ENCODE measurements around the gene IRF2BPL.

Gene IRF2BPL

GRCh38 chr14:77009014-77009413 lies 19.5 kb downstream of the IRF2BPL start:
- DNase-seq = no peak

GRCh38 chr14:77008541-77008940 lies 20.0 kb downstream of the IRF2BPL start:
- no peak for DNase-seq

- DNase-seq = no peak
Measured at GRCh38 chr14:77007975-77008421, 20.5 kb downstream of the IRF2BPL start.

DNA sequence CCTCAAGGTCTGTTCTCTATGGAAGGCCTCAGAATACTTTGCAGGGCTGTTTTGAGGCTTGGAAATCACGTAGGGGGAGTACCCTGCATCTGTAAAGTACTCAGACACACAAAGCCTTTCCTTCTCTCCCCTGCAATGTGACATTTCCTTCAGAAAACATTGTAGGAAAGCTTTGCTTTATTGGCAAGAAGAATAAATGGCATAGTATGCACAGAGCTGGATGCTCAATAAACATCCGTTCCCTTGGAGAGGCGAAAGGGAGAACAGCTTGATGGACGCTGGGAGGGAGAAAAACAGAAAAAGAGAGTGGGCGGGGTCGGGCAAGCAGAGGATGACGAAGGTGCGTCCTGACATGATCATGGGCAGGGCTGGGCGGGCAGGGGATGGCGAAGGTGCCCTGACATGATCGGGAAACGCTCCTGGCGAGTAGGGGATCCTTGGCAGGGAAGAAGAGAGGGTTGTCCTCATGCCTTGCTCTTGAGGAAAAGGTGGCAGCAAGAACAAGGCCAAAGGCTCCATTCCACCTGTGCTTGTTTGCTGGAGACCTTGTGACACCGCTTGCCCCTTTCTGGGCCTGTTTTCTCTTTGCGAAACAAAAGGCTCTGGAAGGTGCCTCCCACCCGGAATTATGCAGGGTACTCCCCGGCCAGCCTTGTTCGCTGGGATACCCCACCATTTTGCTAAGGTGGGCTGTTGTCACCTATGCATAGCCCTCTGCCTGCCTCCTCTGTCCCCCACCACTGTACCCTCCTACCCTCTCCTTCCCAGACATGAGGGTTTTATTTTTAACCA lies 21.1 kb downstream of the IRF2BPL start:
- no peak for DNase-seq

- DNase-seq = no peak
Measured at GRCh38 chr14:77006132-77006531, 22.4 kb downstream of the IRF2BPL start.

- DNase-seq = no peak
Measured at GRCh38 chr14:77005559-77005958, 22.9 kb downstream of the IRF2BPL start.

GRCh38 chr14:77004711-77005460 lies 23.6 kb downstream of the IRF2BPL start:
- no peak for DNase-seq

DNA sequence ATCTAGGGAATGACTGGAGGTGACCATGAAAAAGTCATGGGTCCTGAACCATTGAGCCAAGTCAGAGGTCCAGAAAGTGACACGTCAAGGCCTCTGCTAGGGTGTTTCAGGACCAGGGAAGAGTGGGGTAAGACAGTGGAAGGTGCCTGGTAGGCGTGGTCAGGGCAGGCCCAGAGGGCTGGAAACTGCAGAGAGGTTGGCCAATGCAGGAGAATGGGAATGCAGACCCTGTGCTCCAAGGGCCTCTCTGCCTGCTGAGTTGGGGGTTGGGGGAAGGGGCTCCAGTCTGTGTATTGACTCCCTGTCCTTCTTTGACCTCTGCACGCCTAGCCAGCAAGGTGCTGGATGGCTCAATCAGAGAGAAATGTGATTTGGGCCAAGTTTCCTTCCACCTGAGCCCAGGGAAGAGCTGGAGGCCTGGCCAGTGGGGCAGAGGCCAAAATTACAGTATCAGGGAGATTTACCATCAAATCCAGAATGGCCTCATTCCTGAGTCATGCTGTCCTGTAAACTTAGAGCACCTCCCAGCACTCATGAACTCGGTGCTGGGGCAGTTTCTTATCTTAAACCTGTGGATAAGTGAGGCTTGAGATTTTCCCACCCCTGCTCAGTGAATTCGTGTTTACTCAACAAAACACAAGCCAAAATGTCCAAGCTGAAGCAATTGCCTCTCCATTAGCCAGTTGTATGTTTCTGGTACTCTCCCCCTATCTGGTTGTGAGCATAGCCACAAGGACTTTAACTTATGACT lies 24.4 kb downstream of the IRF2BPL start:
- DNase-seq = no peak

DNA sequence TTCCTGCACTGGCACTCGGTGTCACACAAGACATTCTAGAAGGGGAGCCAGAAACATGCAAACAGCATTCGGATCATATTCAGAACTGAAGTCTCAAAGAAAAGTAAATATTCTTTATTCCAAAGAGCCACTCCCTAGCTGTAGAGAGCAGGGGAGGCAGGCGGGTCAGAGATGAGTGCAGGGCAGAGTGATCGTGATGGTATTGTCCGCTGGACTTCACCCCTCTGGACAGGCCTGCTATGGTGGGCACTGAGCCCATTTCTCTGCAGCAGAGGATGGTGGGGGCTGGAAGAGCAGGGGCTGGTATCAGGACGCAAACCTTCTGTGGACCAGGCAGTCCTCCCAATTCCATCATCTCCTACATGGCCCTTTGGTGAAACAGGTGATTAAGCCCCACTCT lies 25.6 kb downstream of the IRF2BPL start:
- DNase-seq = no peak

DNA sequence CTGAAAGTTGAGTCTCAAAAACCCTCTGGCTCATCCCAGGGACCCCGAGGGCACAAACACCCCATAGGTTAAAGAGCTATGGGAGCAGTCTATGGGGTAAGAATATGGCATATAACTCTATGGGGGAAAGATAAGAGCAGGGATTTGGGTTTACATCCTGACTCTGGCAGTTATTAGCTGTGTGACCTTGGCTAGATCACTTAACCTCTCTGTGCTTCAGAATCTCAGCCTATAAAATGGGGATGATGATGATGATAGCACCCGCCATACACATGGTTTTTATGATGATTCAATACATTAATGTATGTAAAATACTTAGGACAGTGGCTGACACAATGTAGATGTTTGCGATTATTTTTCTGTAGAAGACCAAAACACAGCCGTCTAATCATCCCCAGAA lies 26.2 kb downstream of the IRF2BPL start:
- no peak for DNase-seq

- DNase-seq = no peak
Measured at GRCh38 chr14:77000340-77001270, 27.9 kb downstream of the IRF2BPL start.

GRCh38 chr14:76998910-76999309 lies 29.6 kb downstream of the IRF2BPL start:
- no peak for DNase-seq

DNA sequence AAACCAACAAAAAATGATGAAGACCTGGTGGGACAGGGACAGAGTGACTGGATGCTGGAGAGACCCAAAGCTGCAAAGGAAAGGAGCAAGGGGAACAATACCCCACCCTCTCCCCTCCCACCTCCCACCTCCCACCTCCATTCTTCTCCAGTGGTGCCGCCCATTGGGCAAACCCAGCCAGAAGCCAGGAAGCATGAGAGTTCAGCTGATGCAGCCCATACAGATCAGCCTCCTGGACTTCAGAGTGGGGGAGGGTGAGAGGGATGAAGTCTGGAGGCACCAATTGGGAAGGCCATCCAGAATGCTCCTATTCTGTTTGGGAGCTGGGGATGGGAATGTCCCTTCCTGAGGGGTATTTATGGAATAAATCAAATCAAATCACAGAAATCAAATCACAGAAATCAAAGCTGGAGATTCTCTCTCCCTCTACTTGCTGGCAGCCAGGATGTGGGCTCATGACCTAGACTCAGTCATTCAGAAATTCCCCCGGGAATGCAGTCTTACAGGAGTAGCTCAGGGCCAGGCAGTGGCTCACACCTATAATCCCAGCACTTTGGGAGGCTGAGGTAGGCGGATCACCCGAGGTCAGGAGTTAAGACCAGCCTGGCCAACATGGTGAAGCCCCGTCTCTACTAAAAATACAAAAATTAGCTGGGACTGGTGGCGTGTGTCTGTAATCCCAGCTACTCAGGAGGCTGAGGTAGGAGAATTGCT lies 31.1 kb downstream of the IRF2BPL start:
- no peak for DNase-seq

- no peak for DNase-seq
Measured at GRCh38 chr14:76996563-76997146, 31.9 kb downstream of the IRF2BPL start.

GRCh38 chr14:76995279-76996035 lies 33.1 kb downstream of the IRF2BPL start:
- DNase-seq = peak; percentile 67

GRCh38 chr14:76993752-76994151 lies 34.8 kb downstream of the IRF2BPL start:
- no peak for DNase-seq

- no peak for DNase-seq
Measured at GRCh38 chr14:76990084-76990483, 38.4 kb downstream of the IRF2BPL start.

- DNase-seq = no peak
Measured at GRCh38 chr14:76987956-76988520, 40.5 kb downstream of the IRF2BPL start.

DNA sequence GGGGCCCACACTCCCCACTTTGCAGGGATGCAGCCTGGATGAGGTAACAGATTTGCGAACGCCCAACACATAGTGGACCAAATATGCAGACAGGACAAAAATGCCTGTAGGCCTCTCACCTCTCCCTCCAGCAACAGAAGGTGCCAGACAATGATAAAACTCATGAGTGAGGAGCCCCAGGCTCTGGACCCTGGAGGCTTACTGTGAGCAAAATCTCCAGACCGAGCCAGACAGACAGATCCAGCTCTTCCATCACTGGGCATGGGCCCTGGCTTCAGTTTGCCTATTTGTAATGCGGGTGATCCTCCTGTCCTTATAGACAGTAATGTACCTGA lies 42.3 kb downstream of the IRF2BPL start:
- no peak for DNase-seq

DNA sequence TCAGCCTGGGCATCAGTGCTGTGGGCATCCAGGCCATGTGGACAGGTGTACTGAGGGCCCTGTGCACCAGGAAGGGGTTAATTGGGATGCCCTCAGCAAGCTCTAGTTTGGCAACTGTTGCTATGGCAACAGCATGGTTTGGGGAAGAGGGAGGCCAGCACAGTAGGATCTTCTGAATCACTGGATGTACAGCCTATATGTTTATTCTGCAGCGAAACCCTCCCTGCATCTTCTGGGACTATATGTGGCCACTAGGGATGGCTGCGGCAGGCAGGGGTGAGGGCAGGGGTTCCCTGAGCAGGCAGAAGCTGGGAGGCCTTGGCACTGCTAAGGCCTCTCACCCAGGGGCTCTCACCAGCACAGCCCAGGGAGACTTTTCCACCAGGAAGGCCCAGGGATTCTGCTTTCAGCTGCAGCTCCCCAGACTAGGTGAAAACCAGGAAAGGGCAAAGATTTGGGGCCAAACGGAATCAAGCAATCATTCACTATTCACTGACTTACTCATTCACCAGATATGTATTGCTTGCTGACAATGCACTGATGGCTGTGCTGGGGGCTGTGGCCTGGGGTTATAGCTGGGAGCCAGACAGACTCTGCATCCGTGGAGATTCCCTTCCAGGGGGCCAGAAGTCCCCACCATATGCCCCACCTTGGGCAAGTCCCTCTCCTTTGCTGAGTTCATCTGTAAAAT lies 42.8 kb downstream of the IRF2BPL start:
- no peak for DNase-seq

Measured in activated CD8-positive, alpha-beta memory T cell treated with anti-CD3 and anti-CD28 coated beads, Interleukin-2, amount 50 U/mL, for 48 hours (primary cell).